ENCODE measurements around the gene SSX2IP. TPM values are rescaled to one million over a fixed set of nuclear protein-coding genes. Genes with fewer than 3 reads are reported as not detected.
A peak's percentile ranks its signal among the peaks of the same experiment; 100 is the strongest.

Gene SSX2IP
- total and polyA plus RNA-seq, 9 of the 15 experiments (the other 6 are each of a cell fraction or from before 2014, with no cell fraction given), result 20.6 to 96.7 (median 61.7) TPM

DNA sequence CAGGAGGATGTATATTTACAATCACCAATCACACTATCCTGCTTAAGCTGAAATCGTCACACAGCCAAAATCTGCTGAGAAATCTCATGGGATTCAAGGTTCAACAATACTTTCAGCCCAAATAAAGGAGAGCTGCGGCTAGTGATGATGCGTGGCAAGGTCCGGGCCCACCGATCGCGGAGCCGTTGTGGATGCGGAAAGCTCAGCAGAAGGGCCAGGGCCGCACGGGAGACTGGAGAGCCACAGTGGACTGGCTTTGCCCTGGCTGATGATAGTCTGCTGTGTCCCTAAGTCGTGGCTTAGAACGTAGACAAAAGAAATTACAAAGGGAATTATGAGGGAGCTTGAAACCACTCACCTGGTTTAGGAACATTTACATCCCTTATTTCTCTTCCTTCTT, 48.0 kb upstream of the SSX2IP start (continued):
- TF ChIP-seq, protein P1, sequence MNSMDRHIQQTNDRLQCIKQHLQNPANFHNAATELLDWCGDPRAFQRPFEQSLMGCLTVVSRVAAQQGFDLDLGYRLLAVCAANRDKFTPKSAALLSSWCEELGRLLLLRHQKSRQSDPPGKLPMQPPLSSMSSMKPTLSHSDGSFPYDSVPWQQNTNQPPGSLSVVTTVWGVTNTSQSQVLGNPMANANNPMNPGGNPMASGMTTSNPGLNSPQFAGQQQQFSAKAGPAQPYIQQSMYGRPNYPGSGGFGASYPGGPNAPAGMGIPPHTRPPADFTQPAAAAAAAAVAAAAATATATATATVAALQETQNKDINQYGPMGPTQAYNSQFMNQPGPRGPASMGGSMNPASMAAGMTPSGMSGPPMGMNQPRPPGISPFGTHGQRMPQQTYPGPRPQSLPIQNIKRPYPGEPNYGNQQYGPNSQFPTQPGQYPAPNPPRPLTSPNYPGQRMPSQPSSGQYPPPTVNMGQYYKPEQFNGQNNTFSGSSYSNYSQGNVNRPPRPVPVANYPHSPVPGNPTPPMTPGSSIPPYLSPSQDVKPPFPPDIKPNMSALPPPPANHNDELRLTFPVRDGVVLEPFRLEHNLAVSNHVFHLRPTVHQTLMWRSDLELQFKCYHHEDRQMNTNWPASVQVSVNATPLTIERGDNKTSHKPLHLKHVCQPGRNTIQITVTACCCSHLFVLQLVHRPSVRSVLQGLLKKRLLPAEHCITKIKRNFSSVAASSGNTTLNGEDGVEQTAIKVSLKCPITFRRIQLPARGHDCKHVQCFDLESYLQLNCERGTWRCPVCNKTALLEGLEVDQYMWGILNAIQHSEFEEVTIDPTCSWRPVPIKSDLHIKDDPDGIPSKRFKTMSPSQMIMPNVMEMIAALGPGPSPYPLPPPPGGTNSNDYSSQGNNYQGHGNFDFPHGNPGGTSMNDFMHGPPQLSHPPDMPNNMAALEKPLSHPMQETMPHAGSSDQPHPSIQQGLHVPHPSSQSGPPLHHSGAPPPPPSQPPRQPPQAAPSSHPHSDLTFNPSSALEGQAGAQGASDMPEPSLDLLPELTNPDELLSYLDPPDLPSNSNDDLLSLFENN (IDR thresholded peaks at IDR 0.05; ENCODE audit: low read depth in 2 of 2, low read length in 2 of 2), result no peak
- TF ChIP-seq KAT8 (IDR thresholded peaks at IDR 0.05; ENCODE audit: low read depth) (no peak), NR4A1 (CRISPR knock-in tag; IDR thresholded peaks at IDR 0.05) (no peak), NR4A1 (tag; IDR thresholded peaks at IDR 0.05) (no peak), HDGF (IDR thresholded peaks at IDR 0.05) (no peak), CSDE1 (IDR thresholded peaks at IDR 0.05) (no peak)

DNA sequence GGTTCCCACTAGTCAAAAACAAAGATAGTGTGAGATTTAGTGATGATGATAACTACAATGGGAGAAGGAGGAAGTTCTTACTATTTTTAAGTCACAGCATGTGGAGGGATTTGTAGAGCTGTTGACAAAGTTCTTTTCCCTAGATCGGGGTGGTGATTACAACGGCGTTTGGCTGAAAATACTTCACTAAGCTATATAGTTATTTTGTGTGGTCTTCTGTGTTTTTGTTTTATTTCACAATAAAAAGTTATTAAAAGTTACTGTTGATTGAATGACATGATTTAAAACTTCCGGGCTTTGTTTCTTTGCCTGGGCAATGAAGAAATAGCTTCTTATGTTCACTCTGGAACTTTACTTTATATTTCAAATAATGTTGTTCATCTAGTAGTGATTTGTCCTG, 47.3 kb upstream of the SSX2IP start:
- H3K27ac ChIP-seq (ENCODE audit: extremely low read depth, low read depth, low read length), result no peak overlapping the region
- no TSS peak for BruUV-seq (replicated peaks)
- ATAC-seq, result no peak
- ChIA-PET CTCF (ENCODE audit: low intra/inter-chr PET ratio) (no interaction called here), POLR2A (interaction anchor here (1.0 kb wide), 1 partner anchor 15 kb away, joined by 3 read pairs; no protein-coding TSS in a partner anchor)
- H3K4me2 ChIP-seq (ENCODE audit: insufficient read depth, low read length), result no peak overlapping the region
- no peaks in the 10 kb centered on the region for H4K20me1 ChIP-seq (replicated peaks; ENCODE audit: control insufficient read depth, insufficient read depth, low read length)
- no peaks in the 10 kb centered on the region; the same call in 1 of the 2 replicates for H3K9me3 ChIP-seq (replicated peaks; ENCODE audit: control insufficient read depth, insufficient read depth, low read depth, low read length)
- no peaks in the 10 kb centered on the region for H3K36me3 ChIP-seq (ENCODE audit: control insufficient read depth, insufficient read depth, low read length)
- H3K79me2 ChIP-seq (ENCODE audit: control insufficient read depth, insufficient read depth, low read length), result no peaks in the 10 kb centered on the region
- intact Hi-C loops (cut with micrococcal nuclease), result no loop called here
- H2AFZ ChIP-seq (ENCODE audit: low read depth, low read length), result peak overlapping the region; percentile 32; the same call in 1 of the 2 replicates
- 36% methylated on average over 4 of the region's 4 CpGs for WGBS (ENCODE audit: insufficient coverage, low coverage, missing lambda C conversion rate)
- FAIRE-seq, result no peak
- 0 out of 5 replicates have a peak, but pooled peaks cover 0 to 6% of the 10 kb centered on the region in 2 experiments for H3K27me3 ChIP-seq (ENCODE audit: control insufficient read depth in 2 of 2, insufficient read depth in 2 of 2, low read length in 2 of 2)
- H3K4me3 ChIP-seq, result no peak overlapping the region
- in situ Hi-C loops (cut with MboI), result no loop called here
- no peak for DNase-seq (ENCODE audit: extremely low read depth in 1 of 4, low spot score in 3 of 4)
- H3K9ac ChIP-seq (ENCODE audit: insufficient read depth in 1 of 2, low read depth in 2 of 2, low read length in 2 of 2), result no peak overlapping the region
- peaks cover 0 to 5% of the 10 kb centered on the region in 2 experiments; a peak in 1 of 5 replicates for H3K4me1 ChIP-seq (replicated peaks in 1 of 2; ENCODE audit: control insufficient read depth in 2 of 2, insufficient read depth in 2 of 2, low read length in 2 of 2)
- H3K9me1 ChIP-seq (ENCODE audit: control insufficient read depth, insufficient read depth, low read length), result no peaks in the 10 kb centered on the region
- no peak for TF ChIP-seq RBM34 (IDR thresholded peaks at IDR 0.05; ENCODE audit: borderline replicate concordance, insufficient read depth, low read length)
- no peak for TF ChIP-seq MXI1 (IDR thresholded peaks at IDR 0.05; ENCODE audit: low read depth, low read length)
- TF ChIP-seq MYBL2 (IDR thresholded peaks at IDR 0.05; ENCODE audit: low read depth), result no peak
- TF ChIP-seq MYBL2 (CRISPR knock-in tag; IDR thresholded peaks at IDR 0.05; ENCODE audit: borderline replicate concordance), result no peak
- TF ChIP-seq, protein P2, sequence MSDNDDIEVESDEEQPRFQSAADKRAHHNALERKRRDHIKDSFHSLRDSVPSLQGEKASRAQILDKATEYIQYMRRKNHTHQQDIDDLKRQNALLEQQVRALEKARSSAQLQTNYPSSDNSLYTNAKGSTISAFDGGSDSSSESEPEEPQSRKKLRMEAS (CRISPR knock-in tag; IDR thresholded peaks at IDR 0.05), result no peak
- TF ChIP-seq HIVEP1 (CRISPR knock-in tag; IDR thresholded peaks at IDR 0.05), result no peak
- no peak for TF ChIP-seq HNRNPLL (IDR thresholded peaks at IDR 0.05; ENCODE audit: low read depth, low read length, poor library complexity, severe bottlenecking)
- TF ChIP-seq ZNF75A (CRISPR knock-in tag; IDR thresholded peaks at IDR 0.05), result no peak
- TF ChIP-seq ZC3H11A (IDR thresholded peaks at IDR 0.05; ENCODE audit: low read depth, low read length), result no peak
- peak; percentile 35 for TF ChIP-seq MEIS2 (IDR thresholded peaks at IDR 0.05; ENCODE audit: partially characterized antibody)
- TF ChIP-seq NFE2L1 (tag; IDR thresholded peaks at IDR 0.05; ENCODE audit: borderline replicate concordance, low read depth), result no peak
- TF ChIP-seq ZBED1 (IDR thresholded peaks at IDR 0.05), result no peak
- peak; percentile 97 for TF ChIP-seq ZNF57 (CRISPR knock-in tag; IDR thresholded peaks at IDR 0.05)
- TF ChIP-seq PRMT5 (CRISPR knock-in tag; IDR thresholded peaks at IDR 0.05), result no peak
- no peak for TF ChIP-seq CBX8 (IDR thresholded peaks at IDR 0.05; ENCODE audit: borderline replicate concordance, extremely low read depth, low read depth, low read length, poor library complexity, severe bottlenecking)

Measured in K562 (cell line).